Natural killer cell treated with Interleukin-12 subunit alpha and Interleukin-12 subunit beta and Interleukin-15 and Interleukin-18, amount 100 ng/mL, for 72 hours (primary cell): ENCODE measurements around the gene BHLHA15. TPM values are rescaled to one million over a fixed set of nuclear protein-coding genes. Genes with fewer than 3 reads are reported as not detected.
A peak's percentile ranks its signal among the peaks of the same experiment; 100 is the strongest.

Experiments
- ATAC-seq, 2 donors: fragments of 150-1000 bp; cut with Tn5 transposase in 1 of 2; sonication (Bioruptor Pico), chemical (Tn5 transposase) in 1 of 2; 2 replicates each; pipeline ENCODE4 v1.10.0; 2021
- DNase-seq: peaks from one replicate; pipeline ENCODE4 v3.0.0; 2022; ENCODE audit warnings: low spot score
- H3K27ac Mint-ChIP-seq, 2 donors: 1 replicate in 1 of 2; 2 replicates in 1 of 2; pipeline ENCODE4 v1.8.0; 2022; ENCODE audit warnings: mixed read lengths in 2 of 2, mild to moderate bottlenecking in 1 of 2, moderate library complexity in 1 of 2
- H3K27me3 Mint-ChIP-seq, 2 donors: 1 replicate in 1 of 2; 2 replicates in 1 of 2; pipeline ENCODE4 v1.8.0; 2022; ENCODE audit warnings: mixed read lengths in 2 of 2
- H3K36me3 Mint-ChIP-seq: one replicate; pipeline ENCODE4 v1.8.0; 2022; ENCODE audit warnings: mixed read lengths
- H3K4me1 Mint-ChIP-seq, 2 donors: 1 replicate in 1 of 2; 2 replicates in 1 of 2; pipeline ENCODE4 v1.8.0; 2022; ENCODE audit warnings: low read depth in 2 of 2, mixed read lengths in 2 of 2, mild to moderate bottlenecking in 1 of 2
- H3K4me3 Mint-ChIP-seq: one replicate; pipeline ENCODE4 v1.8.0; 2022; ENCODE audit warnings: mixed read lengths
- H3K9me3 Mint-ChIP-seq: 2 replicates; pipeline ENCODE4 v1.8.0; 2022; ENCODE audit warnings: mixed read lengths
- total RNA-seq, 2 donors: library from RNA; stranded (reverse); gene quantifications; one replicate each; pipeline ENCODE4 v1.2.3, GENCODE V29; 2022

The BHLHA15 gene
- total RNA-seq, 2 donors from 2014 or later = 1.8 to 2.4 TPM

GRCh38 chr7:98194672-98195457 is 16.4 kb upstream of the BHLHA15 start:
- Mint-ChIP-seq H3K36me3 (peaks cover 13% of the 10 kb centered on the region), H3K27ac (no peak overlapping the region), H3K4me3 (no peak overlapping the region)

DNA sequence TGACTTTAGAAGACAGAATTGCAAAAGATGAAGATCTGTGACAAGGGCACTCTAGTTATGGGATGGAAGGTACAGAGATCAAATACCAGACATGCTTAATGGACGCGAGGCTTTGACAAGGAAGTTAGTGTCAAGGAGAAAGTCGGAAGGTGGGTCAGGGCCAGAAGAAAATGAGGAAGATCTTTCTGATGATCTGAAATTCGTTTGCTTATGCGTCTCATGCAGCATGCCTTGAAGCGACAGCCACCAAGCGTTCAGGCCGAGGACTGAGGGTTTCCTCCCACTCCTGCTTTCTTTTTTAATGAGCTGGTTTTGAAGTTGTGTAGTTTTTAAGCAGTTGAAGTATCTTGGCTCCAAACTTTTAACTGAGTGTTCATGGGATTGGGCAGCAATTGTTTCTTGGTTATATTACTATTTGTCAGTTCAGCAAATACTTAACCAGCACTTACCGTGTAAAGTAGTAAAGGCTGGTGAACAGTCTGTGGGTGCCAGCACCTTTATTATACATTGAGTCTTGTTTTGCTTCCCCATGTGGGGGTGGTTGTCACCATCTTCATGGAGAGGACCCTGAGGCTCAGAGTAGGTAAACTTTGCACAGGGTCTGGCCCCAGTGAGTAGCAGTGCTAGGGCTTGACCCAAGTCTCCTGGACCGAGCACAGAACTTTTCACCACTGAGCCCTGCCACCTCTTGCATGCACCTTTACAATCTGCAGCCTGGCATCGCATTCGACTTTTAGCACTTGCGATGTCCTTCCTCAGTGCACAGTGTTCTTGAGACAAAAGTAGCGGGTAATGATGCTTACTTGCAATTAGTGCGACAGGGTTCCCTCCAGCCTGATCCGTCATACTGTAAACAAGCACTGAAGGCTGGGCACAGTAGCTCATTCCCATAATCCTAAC is 14.3 kb upstream of the BHLHA15 start:
- H3K27ac Mint-ChIP-seq = no peak overlapping the region
- H3K4me1 Mint-ChIP-seq = peaks cover 18 to 19% of the 10 kb centered on the region in 2 donors
- no peaks in the 10 kb centered on the region for H3K27me3 Mint-ChIP-seq
- H3K36me3 Mint-ChIP-seq = peaks cover 18% of the 10 kb centered on the region
- ATAC-seq (no peak), DNase-seq (no peak)
- no peak overlapping the region for H3K4me3 Mint-ChIP-seq
- H3K9me3 Mint-ChIP-seq = no peaks in the 10 kb centered on the region

More at GRCh38 chr7:98194672-98195457, 16.4 kb upstream of the BHLHA15 start:
- Mint-ChIP-seq H3K27me3 (no peaks in the 10 kb centered on the region), H3K4me1 (peaks cover under 1 to 8% of the 10 kb centered on the region in 2 donors), H3K9me3 (no peaks in the 10 kb centered on the region)
- ATAC-seq (no peak), DNase-seq (no peak)

DNA sequence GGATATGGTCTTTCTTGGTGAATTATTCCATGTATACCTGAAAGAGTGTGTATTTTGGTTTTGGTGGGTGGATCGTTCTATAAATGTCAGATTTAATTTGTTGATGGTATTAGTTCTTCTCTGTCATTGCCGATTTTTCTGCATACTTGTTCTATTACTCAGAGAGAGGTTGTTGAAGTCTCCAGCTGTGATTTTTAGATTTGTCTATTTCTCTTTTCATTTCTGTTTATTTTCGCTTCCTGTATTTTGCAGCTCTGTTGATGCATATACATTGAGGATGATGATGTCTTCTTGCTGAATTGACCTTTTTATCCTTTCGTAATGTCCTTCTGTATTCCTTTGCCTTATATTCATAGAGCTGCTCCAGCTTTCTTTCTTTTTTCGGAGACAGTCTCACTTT is 12.1 kb upstream of the BHLHA15 start:
- no peak overlapping the region for H3K27ac Mint-ChIP-seq
- H3K4me3 Mint-ChIP-seq = no peak overlapping the region

DNA sequence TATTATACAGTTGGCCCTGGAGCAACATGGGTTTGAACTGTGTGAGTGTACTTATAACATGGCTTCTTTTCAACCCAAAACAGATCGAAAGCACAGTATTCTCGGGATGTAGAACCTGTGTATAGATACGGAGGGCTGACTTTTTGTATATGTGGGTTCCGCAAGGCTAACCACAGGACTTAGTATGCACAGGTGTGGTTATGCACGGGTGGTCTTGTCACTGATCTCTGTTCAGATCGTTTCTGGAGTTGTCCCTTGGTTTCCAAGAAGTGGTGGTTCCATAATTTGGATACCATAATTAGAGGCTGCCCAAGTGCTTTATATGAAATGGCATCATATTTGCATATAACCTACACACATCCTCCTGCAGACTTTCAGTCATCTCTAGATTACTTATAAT is 10.9 kb upstream of the BHLHA15 start:
- Mint-ChIP-seq H3K36me3 (peaks cover 22% of the 10 kb centered on the region), H3K4me1 (peaks cover 28% of the 10 kb centered on the region in 2 donors), H3K4me3 (no peak overlapping the region), H3K27me3 (no peaks in the 10 kb centered on the region), H3K27ac (no peak overlapping the region), H3K9me3 (no peaks in the 10 kb centered on the region)
- DNase-seq (no peak), ATAC-seq (no peak)

More for the DNA sequence above, 12.1 kb upstream of the BHLHA15 start:
- Mint-ChIP-seq H3K4me1 (peaks cover 28% of the 10 kb centered on the region in 2 donors), H3K27me3 (no peaks in the 10 kb centered on the region), H3K36me3 (peaks cover 22% of the 10 kb centered on the region), H3K9me3 (no peaks in the 10 kb centered on the region)
- ATAC-seq = no peak
- DNase-seq = no peak

DNA sequence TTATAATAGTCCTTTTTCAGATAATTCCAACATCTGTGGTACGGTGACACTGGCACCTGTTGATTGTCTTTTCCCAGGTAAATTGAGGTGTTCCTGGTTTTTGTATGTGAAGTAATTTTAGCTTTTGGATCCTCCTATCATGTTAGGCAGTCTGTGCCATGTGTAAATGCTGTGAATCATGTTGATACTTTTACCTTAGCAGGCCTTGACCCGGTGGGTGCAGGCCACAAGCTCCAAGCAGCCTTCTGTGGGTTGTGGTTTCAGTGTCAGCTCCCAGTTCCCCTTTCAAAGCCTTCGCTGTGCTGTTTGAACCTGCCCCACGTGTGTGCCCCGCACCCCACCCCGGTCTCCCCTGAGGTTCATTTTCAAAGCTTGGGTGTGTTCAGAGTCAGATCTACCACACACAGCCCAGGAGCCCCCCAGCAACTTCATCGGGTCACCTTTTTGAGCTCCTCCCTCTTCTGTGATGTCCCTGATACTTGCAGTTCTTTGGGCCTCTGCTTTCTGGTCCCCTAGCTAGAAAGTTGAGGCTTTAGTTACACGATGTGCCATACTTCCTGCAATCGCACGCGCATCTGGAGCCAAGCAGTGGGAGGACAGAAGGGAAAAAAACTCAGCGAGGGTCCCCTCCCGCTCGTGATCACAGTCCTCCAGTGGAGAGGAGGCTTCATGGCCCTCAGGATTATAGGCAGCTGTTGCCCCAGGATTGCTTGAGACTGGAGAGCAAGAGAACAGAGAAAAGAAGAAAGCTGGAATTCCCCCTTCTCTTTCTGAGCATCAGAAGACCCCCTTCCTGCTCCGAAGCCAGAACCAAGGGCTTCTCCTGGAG is 8.7 kb upstream of the BHLHA15 start:
- no peaks in the 10 kb centered on the region for H3K27me3 Mint-ChIP-seq
- peaks cover 26% of the 10 kb centered on the region for H3K36me3 Mint-ChIP-seq
- H3K9me3 Mint-ChIP-seq = no peaks in the 10 kb centered on the region
- H3K4me3 Mint-ChIP-seq = peak overlapping the region; percentile 54
- H3K4me1 Mint-ChIP-seq = peaks cover 28% of the 10 kb centered on the region in 2 donors
- ATAC-seq = peak; percentile 83 to 87
- no peak for DNase-seq
- H3K27ac Mint-ChIP-seq = peak overlapping the region; percentile 7 to 27

- H3K4me1 Mint-ChIP-seq = peaks cover 28% of the 10 kb centered on the region in 2 donors
- no peak overlapping the region for H3K4me3 Mint-ChIP-seq
- DNase-seq = no peak
- H3K9me3 Mint-ChIP-seq = no peaks in the 10 kb centered on the region
- no peak for ATAC-seq
- H3K27me3 Mint-ChIP-seq = no peaks in the 10 kb centered on the region
- no peak overlapping the region for H3K27ac Mint-ChIP-seq
- peaks cover 21% of the 10 kb centered on the region for H3K36me3 Mint-ChIP-seq
Measured at GRCh38 chr7:98203261-98203963, 7.8 kb upstream of the BHLHA15 start.

- H3K4me3 Mint-ChIP-seq = no peak overlapping the region
- no peak for DNase-seq
- peaks cover 26 to 28% of the 10 kb centered on the region in 2 donors for H3K4me1 Mint-ChIP-seq
- no peak overlapping the region for H3K27ac Mint-ChIP-seq
- H3K9me3 Mint-ChIP-seq = no peaks in the 10 kb centered on the region
- H3K27me3 Mint-ChIP-seq = no peaks in the 10 kb centered on the region
- H3K36me3 Mint-ChIP-seq = peaks cover 18% of the 10 kb centered on the region
- no peak for ATAC-seq
Measured at GRCh38 chr7:98203964-98204605, 7.2 kb upstream of the BHLHA15 start.

DNA sequence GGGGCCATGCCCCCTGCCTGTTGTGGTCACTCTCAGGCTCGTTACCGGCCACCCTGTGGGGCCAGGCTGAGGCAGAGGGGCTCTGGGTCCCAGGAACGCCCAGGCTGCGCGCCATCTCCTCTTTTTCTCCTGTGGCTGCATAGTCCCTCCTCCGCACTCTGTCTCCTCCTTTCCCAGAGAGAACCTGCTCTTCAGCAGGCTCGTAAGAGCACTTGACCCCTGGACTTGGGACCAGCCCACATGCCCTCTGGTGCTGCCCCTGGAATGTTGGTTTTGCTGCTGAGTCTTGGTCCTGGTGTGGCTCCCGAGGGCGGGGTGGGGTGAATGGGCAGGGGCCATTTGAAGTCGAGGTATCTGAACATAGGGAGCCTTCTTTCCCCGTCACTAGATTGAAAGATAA is 6.6 kb upstream of the BHLHA15 start:
- Mint-ChIP-seq H3K4me3 (no peak overlapping the region), H3K36me3 (peaks cover 14% of the 10 kb centered on the region), H3K4me1 (peaks cover 23 to 28% of the 10 kb centered on the region in 2 donors), H3K27ac (no peak overlapping the region), H3K9me3 (no peaks in the 10 kb centered on the region), H3K27me3 (no peaks in the 10 kb centered on the region)
- DNase-seq = no peak
- no peak for ATAC-seq

DNA sequence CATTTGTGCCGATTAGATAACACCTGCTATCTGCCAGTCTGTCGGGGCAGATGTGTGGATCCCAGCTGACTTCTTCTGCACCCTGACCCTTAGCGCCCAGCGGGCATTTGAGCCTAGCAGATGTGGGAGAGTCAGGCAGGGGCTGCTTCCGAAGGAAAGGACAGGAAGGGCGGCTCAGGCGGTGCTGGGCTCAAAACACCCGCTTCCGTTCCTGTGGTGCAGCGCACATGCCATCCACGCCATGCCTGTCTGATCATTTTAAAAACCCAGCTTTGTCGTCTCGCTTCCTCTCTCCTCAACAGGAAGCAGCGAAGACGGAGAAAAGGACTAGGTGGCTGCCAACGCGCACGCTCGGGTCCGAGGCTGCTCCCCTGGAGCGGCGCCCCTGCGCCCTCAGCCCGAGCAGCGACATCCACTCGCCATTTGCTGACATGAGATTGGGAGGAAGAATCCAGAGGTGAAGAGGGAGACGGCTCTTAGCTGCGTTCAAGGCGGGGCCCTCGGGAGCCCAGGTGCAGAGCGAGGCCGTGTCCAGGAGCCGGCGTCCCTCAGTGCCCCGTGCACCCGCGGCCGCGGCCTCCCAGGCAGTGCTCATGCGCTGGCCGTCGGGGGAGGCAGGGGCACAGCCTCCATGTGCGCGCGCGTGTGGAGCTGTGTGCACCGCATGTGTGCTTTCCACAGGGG is 5.9 kb upstream of the BHLHA15 start:
- DNase-seq (no peak), ATAC-seq (no peak)
- no peak overlapping the region for H3K4me3 Mint-ChIP-seq
- no peaks in the 10 kb centered on the region for H3K9me3 Mint-ChIP-seq
- H3K36me3 Mint-ChIP-seq = peaks cover 9% of the 10 kb centered on the region
- peaks cover 19 to 23% of the 10 kb centered on the region in 2 donors for H3K4me1 Mint-ChIP-seq
- H3K27me3 Mint-ChIP-seq = no peaks in the 10 kb centered on the region
- H3K27ac Mint-ChIP-seq = no peak overlapping the region

DNA sequence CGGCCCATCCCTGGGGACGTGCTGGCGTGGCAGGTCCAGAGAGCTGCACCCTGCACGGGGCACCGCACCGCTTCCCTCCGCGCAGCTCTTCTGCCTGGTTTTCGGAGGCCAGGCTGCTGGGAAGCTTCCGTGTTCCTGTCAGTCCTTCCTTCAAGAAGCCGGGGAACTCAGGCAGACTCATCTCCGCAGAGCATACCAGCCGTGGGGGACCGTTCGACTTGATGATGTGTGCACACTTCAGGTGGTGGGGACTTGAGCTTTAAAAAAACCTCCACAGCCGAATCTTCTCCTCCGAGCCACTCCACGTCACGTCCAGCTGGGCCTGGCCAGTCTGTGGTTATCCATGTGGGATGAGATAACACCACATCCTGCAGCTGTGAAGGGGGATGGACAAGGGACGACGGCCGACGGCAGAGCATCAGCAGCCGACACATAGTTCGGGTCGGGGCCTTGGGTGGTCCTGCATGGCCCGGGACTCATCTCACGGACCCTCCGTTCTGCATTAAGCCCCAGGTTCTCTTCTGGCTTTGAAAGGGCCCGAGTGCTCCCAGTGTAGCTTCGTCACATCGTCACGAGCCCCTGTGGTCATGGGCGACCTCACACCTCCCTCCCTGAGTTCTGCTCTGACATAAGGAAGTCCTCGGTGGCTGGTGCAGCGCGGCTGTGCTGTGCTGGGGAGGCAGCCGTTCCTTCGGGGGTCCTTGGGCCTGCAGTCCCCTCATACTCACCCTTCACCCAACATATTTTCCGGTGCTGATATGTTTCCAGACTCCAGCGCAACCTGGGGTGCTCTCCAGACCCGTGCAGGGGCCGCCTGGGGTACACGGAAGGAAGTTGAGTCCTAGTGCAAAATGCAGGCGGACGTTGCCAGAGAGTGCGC is 4.5 kb upstream of the BHLHA15 start:
- no peak for DNase-seq
- ATAC-seq = no peak
- Mint-ChIP-seq H3K4me3 (no peak overlapping the region), H3K36me3 (peaks cover 9% of the 10 kb centered on the region), H3K27ac (no peak overlapping the region), H3K27me3 (no peaks in the 10 kb centered on the region), H3K4me1 (peaks cover 12 to 13% of the 10 kb centered on the region in 2 donors), H3K9me3 (no peaks in the 10 kb centered on the region)

DNA sequence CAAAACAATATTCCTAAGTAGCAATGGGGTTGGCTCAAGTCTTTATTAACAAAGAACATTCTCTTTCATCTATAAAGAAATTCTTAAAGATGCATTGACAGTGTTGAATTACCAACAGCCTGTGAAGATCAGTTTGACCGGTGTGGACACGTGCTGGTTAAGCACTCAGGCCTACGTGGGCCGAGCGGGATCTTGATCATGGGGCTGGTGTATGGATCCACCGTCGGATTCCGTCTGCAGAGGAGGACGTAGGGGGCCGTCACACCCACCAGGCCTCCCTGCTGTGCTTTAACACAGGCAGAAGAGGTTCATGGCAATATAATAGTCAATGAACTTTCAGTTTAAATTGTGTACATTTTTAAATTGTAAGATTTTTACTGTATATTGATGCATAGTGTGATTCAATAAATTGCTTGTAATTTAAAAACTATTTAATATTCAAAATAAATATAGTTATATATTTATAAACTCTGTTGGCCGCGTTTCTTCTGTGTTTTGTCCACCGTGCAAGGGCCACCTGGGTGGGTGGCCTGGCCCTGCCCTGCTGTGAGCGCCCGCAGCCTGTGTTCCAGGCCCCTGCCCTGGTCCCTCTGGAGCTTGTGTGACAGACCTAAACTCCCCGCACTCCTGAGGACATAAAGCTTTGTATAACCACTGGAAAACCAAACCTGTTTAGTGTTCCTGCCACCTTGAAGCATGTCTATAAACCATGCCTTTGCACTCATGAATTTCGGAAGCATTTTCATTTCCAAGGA is 1.9 kb upstream of the BHLHA15 start:
- peaks cover 5% of the 10 kb centered on the region for H3K36me3 Mint-ChIP-seq
- no peak overlapping the region for H3K27ac Mint-ChIP-seq
- H3K9me3 Mint-ChIP-seq = no peaks in the 10 kb centered on the region
- DNase-seq (no peak), ATAC-seq (no peak)
- no peaks in the 10 kb centered on the region for H3K4me1 Mint-ChIP-seq
- peak overlapping the region; percentile 8 for H3K4me3 Mint-ChIP-seq
- no peaks in the 10 kb centered on the region for H3K27me3 Mint-ChIP-seq
